ENCODE measurements around the gene NPAS3. TPM values are rescaled to one million over a fixed set of nuclear protein-coding genes. Genes with fewer than 3 reads are reported as not detected.

NPAS3 gene
- total and polyA plus RNA-seq, 2 of the 8 experiments (the other 6 are each of a cell fraction or from before 2014, with no cell fraction given) = 0.11 to 0.60 TPM

DNA sequence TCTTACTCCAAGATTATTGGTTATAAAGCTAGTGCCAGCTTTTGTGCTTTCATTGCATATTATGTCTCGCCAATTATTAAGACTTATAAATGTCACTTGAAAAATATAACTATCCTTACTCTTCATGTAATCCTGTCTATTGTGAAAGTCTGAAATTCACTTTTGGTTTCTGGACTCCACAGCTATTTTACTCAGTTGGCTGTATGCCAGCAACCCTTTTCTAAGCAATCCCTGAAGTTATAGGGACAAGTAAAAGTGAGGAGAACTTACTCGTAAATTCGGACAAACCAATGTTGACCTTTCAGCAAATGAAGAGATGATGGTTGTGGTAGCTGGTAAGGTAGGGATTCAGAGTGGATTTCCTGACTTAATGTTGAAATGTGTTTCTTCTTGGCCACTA lies 196.3 kb downstream of the NPAS3 start:
- H2BK15ac ChIP-seq (ENCODE audit: low read length) = no peak overlapping the region
- no peak overlapping the region for H2BK20ac ChIP-seq (ENCODE audit: low read length)
- H4K5ac ChIP-seq (ENCODE audit: insufficient read length, low read depth, low read length) = no peak overlapping the region
- no peak overlapping the region for H3K4me3 ChIP-seq (ENCODE audit: extremely low read depth in 1 of 4, insufficient read depth in 2 of 4, low read depth in 3 of 4, low read length in 4 of 4)
- no peak overlapping the region for H3K9ac ChIP-seq (replicated peaks in 1 of 4; ENCODE audit: extremely low read depth in 1 of 4, low read depth in 3 of 4, low read length in 3 of 4)
- no peak overlapping the region for H2BK120ac ChIP-seq (replicated peaks; ENCODE audit: low read depth, low read length)
- no peak overlapping the region for H4K91ac ChIP-seq (replicated peaks; ENCODE audit: insufficient read length, low read length)
- no peak overlapping the region for H2AK5ac ChIP-seq (ENCODE audit: low read depth, low read length)
- H3K23ac ChIP-seq (ENCODE audit: insufficient read length) = no peak overlapping the region
- no peaks in the 10 kb centered on the region for H3K79me1 ChIP-seq (ENCODE audit: low read depth, low read length)
- H3K9me3 ChIP-seq (ENCODE audit: insufficient read depth in 2 of 2, low read depth in 1 of 2, low read length in 1 of 2) = no peaks in the 10 kb centered on the region
- H4K8ac ChIP-seq (ENCODE audit: extremely low read depth, insufficient read depth, low read length) = no peak overlapping the region
- no peak overlapping the region for H3K18ac ChIP-seq (ENCODE audit: extremely low read depth, low read length)
- ChIA-PET POLR2A (ENCODE audit: partially characterized antibody) (no interaction called here), CTCF (ENCODE audit: partially characterized antibody) (interaction anchor here (1.3 kb wide), 1 partner anchor 24 kb away, joined by 4 read pairs; no protein-coding TSS in a partner anchor)
- H3K4me1 ChIP-seq (replicated peaks in 1 of 4; ENCODE audit: control insufficient read depth in 3 of 4, insufficient read depth in 4 of 4, low read length in 3 of 4) = peaks cover 0 to 4% (median 0%) of the 10 kb centered on the region in 4 experiments; a peak in 1 of 7 replicates
- H3K56ac ChIP-seq (replicated peaks; ENCODE audit: insufficient read length, low read depth, low read length) = no peak overlapping the region
- H3K4me2 ChIP-seq (ENCODE audit: insufficient read depth in 1 of 2, low read depth in 2 of 2, low read length in 2 of 2) = 0 out of 4 replicates have a peak overlapping the region, but pooled peaks of 1 of the 2 experiments have one; percentile 9
- no peaks in the 10 kb centered on the region for H4K20me1 ChIP-seq (replicated peaks in 1 of 2; ENCODE audit: control insufficient read depth in 1 of 2, insufficient read depth in 2 of 2, low read length in 2 of 2)
- H3K23me2 ChIP-seq (ENCODE audit: low read depth, low read length) = no peaks in the 10 kb centered on the region
- FAIRE-seq (no peak), DNase-seq (ENCODE audit: low read depth in 1 of 2, low spot score in 2 of 2) (no peak)
- no peak overlapping the region for H2AFZ ChIP-seq (ENCODE audit: low read length)
- H3K79me2 ChIP-seq (ENCODE audit: control insufficient read depth in 1 of 2, insufficient read depth in 2 of 2, low read length in 2 of 2) = no peaks in the 10 kb centered on the region
- H3K27me3 ChIP-seq (replicated peaks in 1 of 4; ENCODE audit: control insufficient read depth in 3 of 4, extremely low read depth in 1 of 4, insufficient read depth in 3 of 4, low read length in 3 of 4) = no peaks in the 10 kb centered on the region; a peak in 1 of 7 replicates
- no peak overlapping the region for H2BK12ac ChIP-seq (ENCODE audit: low read depth, low read length)
- H3K14ac ChIP-seq (ENCODE audit: insufficient read length) = no peak overlapping the region
- no peak for TF ChIP-seq EZH2 (IDR thresholded peaks at IDR 0.05; ENCODE audit: low read depth, low read length, severe bottlenecking)
- TF ChIP-seq, protein P1, sequence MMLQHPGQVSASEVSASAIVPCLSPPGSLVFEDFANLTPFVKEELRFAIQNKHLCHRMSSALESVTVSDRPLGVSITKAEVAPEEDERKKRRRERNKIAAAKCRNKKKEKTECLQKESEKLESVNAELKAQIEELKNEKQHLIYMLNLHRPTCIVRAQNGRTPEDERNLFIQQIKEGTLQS (IDR thresholded peaks at IDR 0.05; ENCODE audit: insufficient read depth, low read depth, low read length) = no peak
- TF ChIP-seq KDM4A (IDR thresholded peaks at IDR 0.05; ENCODE audit: low read depth, low read length, severe bottlenecking) = no peak
- WGBS, 2 experiments (ENCODE audit: extremely low coverage in 1 of 2, insufficient coverage in 1 of 2, insufficient read length in 1 of 2, insufficient replicate concordance in 2 of 2, low coverage in 1 of 2, low lambda C conversion rate in 2 of 2, missing lambda C conversion rate in 1 of 2) = 95% methylated on average over 3 of the region's 3 CpGs; no CpG with 5 or more reads in 1 of the 2 experiments
- H3K27ac ChIP-seq (ENCODE audit: low read depth, low read length) = no peak overlapping the region
- H3K36me3 ChIP-seq (ENCODE audit: control insufficient read depth in 2 of 4, insufficient read depth in 4 of 4, low read length in 3 of 4) = no peaks in the 10 kb centered on the region
- no peak overlapping the region for H2BK5ac ChIP-seq (ENCODE audit: low read depth, low read length)
- H3K4ac ChIP-seq (replicated peaks; ENCODE audit: insufficient read length, low read depth, low read length) = no peak overlapping the region

Data from H1 (cell line).